GM21786 (cell line): ENCODE measurements around the gene NOLC1.

Source experiments
- ATAC-seq: cut with Tn5 transposase; IDR thresholded peaks from one replicate; pipeline ENCODE4 v1.9.1; 2021; ENCODE audit not compliant: unreplicated experiment

The NOLC1 gene

GRCh38 chr10:102200751-102201640 lies 48.8 kb downstream of the NOLC1 start:
- no peak for ATAC-seq

GRCh38 chr10:102202386-102202785 lies 50.2 kb downstream of the NOLC1 start:
- ATAC-seq, result no peak

GRCh38 chr10:102208311-102209035 lies 56.3 kb downstream of the NOLC1 start:
- no peak for ATAC-seq

GRCh38 chr10:102211615-102212299 lies 59.6 kb downstream of the NOLC1 start:
- ATAC-seq, result no peak
